ENCODE results near the gene COL25A1. TPM values are rescaled to one million over a fixed set of nuclear protein-coding genes. Genes with fewer than 3 reads are reported as not detected.
"Not testable (repeated sequence)": the region's sequence is repeated elsewhere in the genome, so short reads cannot be mapped to it uniquely, and the experiment has no call there.

Gene COL25A1
- total RNA-seq, 2 experiments from 2014 or later: not detected

GRCh38 chr4:108889696-108890483 lies 412.6 kb downstream of the COL25A1 start:
- peaks cover 3% of the 10 kb centered on the region for H3K27me3 Mint-ChIP-seq (ENCODE audit: low read depth)
- no peak overlapping the region for H3K27ac Mint-ChIP-seq
- ATAC-seq (no peak), DNase-seq (no peak)
- H3K4me3 Mint-ChIP-seq: no peak overlapping the region
- H3K4me1 Mint-ChIP-seq (ENCODE audit: low read depth): peaks cover 2% of the 10 kb centered on the region
- ChIA-PET CTCF (interaction anchor here (0.8 to 2.0 kb wide), 3 partner anchors 9 to 56 kb away, joined by 3 to 5 read pairs (median 3); no protein-coding TSS in a partner anchor), POLR2A (no interaction called here)
- no peaks in the 10 kb centered on the region for H3K9me3 Mint-ChIP-seq (ENCODE audit: insufficient read depth)
- no peaks in the 10 kb centered on the region for H3K36me3 Mint-ChIP-seq (ENCODE audit: low read depth)

GRCh38 chr4:108888769-108889168 lies 413.7 kb downstream of the COL25A1 start:
- DNase-seq (no peak), ATAC-seq (no peak)
- Mint-ChIP-seq H3K27me3 (ENCODE audit: low read depth) (peaks cover 3% of the 10 kb centered on the region), H3K4me1 (ENCODE audit: low read depth) (peaks cover 4% of the 10 kb centered on the region), H3K9me3 (ENCODE audit: insufficient read depth) (no peaks in the 10 kb centered on the region), H3K27ac (no peak overlapping the region), H3K4me3 (no peak overlapping the region), H3K36me3 (ENCODE audit: low read depth) (no peaks in the 10 kb centered on the region)
- ChIA-PET CTCF (no interaction called here), POLR2A (no interaction called here)

GRCh38 chr4:108887034-108887433 lies 415.4 kb downstream of the COL25A1 start:
- POLR2A ChIA-PET: no interaction called here
- no peaks in the 10 kb centered on the region for H3K27me3 Mint-ChIP-seq (ENCODE audit: low read depth)
- H3K4me1 Mint-ChIP-seq (ENCODE audit: low read depth): peaks cover 4% of the 10 kb centered on the region
- no peak overlapping the region for H3K4me3 Mint-ChIP-seq
- no peaks in the 10 kb centered on the region for H3K36me3 Mint-ChIP-seq (ENCODE audit: low read depth)
- no peak for DNase-seq
- H3K27ac Mint-ChIP-seq: no peak overlapping the region
- CTCF ChIA-PET: no interaction called here
- ATAC-seq: no peak
- no peaks in the 10 kb centered on the region for H3K9me3 Mint-ChIP-seq (ENCODE audit: insufficient read depth)

GRCh38 chr4:108885211-108885610 lies 417.2 kb downstream of the COL25A1 start:
- DNase-seq: no peak
- peaks cover 4% of the 10 kb centered on the region for H3K4me1 Mint-ChIP-seq (ENCODE audit: low read depth)
- POLR2A ChIA-PET: no interaction called here
- no peaks in the 10 kb centered on the region for H3K36me3 Mint-ChIP-seq (ENCODE audit: low read depth)
- CTCF ChIA-PET: interaction anchor here (0.6 kb wide), 1 partner anchor 521 kb away, joined by 3 read pairs; no protein-coding TSS in a partner anchor
- H3K27ac Mint-ChIP-seq: no peak overlapping the region
- H3K27me3 Mint-ChIP-seq (ENCODE audit: low read depth): no peaks in the 10 kb centered on the region
- no peaks in the 10 kb centered on the region for H3K9me3 Mint-ChIP-seq (ENCODE audit: insufficient read depth)
- ATAC-seq: no peak
- no peak overlapping the region for H3K4me3 Mint-ChIP-seq

GRCh38 chr4:108884596-108884995 lies 417.9 kb downstream of the COL25A1 start:
- Mint-ChIP-seq H3K4me1 (ENCODE audit: low read depth) (peaks cover 4% of the 10 kb centered on the region), H3K27me3 (ENCODE audit: low read depth) (no peaks in the 10 kb centered on the region), H3K27ac (no peak overlapping the region), H3K4me3 (no peak overlapping the region), H3K9me3 (ENCODE audit: insufficient read depth) (no peaks in the 10 kb centered on the region), H3K36me3 (ENCODE audit: low read depth) (no peaks in the 10 kb centered on the region)
- ATAC-seq (no peak), DNase-seq (no peak)
- POLR2A ChIA-PET: no interaction called here
- CTCF ChIA-PET: no interaction called here

GRCh38 chr4:108881986-108882385 lies 420.5 kb downstream of the COL25A1 start:
- H3K4me1 Mint-ChIP-seq (ENCODE audit: low read depth): peaks cover 4% of the 10 kb centered on the region
- no peak overlapping the region for H3K4me3 Mint-ChIP-seq
- ChIA-PET CTCF (interaction anchor here (1.6 kb wide), 1 partner anchor 8 kb away, joined by 5 read pairs; no protein-coding TSS in a partner anchor), POLR2A (no interaction called here)
- ATAC-seq (no peak), DNase-seq (no peak)
- no peak overlapping the region for H3K27ac Mint-ChIP-seq
- H3K27me3 Mint-ChIP-seq (ENCODE audit: low read depth): peaks cover 3% of the 10 kb centered on the region
- no peaks in the 10 kb centered on the region for H3K9me3 Mint-ChIP-seq (ENCODE audit: insufficient read depth)
- no peaks in the 10 kb centered on the region for H3K36me3 Mint-ChIP-seq (ENCODE audit: low read depth)

GRCh38 chr4:108881190-108881589 lies 421.3 kb downstream of the COL25A1 start:
- ChIA-PET CTCF (interaction anchor here (1.6 kb wide), 1 partner anchor 9 kb away, joined by 5 read pairs; no protein-coding TSS in a partner anchor), POLR2A (no interaction called here)
- no peaks in the 10 kb centered on the region for H3K9me3 Mint-ChIP-seq (ENCODE audit: insufficient read depth)
- peaks cover 5% of the 10 kb centered on the region for H3K27me3 Mint-ChIP-seq (ENCODE audit: low read depth)
- DNase-seq (no peak), ATAC-seq (no peak)
- no peaks in the 10 kb centered on the region for H3K36me3 Mint-ChIP-seq (ENCODE audit: low read depth)
- H3K27ac Mint-ChIP-seq: no peak overlapping the region
- H3K4me1 Mint-ChIP-seq (ENCODE audit: low read depth): peaks cover 4% of the 10 kb centered on the region
- H3K4me3 Mint-ChIP-seq: no peak overlapping the region

GRCh38 chr4:108878806-108879205 lies 423.7 kb downstream of the COL25A1 start:
- ATAC-seq: no peak
- Mint-ChIP-seq H3K27me3 (ENCODE audit: low read depth) (peaks cover 18% of the 10 kb centered on the region), H3K4me3 (no peak overlapping the region), H3K27ac (no peak overlapping the region), H3K36me3 (ENCODE audit: low read depth) (no peaks in the 10 kb centered on the region), H3K4me1 (ENCODE audit: low read depth) (no peaks in the 10 kb centered on the region), H3K9me3 (ENCODE audit: insufficient read depth) (no peaks in the 10 kb centered on the region)
- no peak for DNase-seq
- CTCF ChIA-PET: no interaction called here
- POLR2A ChIA-PET: no interaction called here

GRCh38 chr4:108877821-108878220 lies 424.6 kb downstream of the COL25A1 start:
- Mint-ChIP-seq H3K27ac (no peak overlapping the region), H3K36me3 (ENCODE audit: low read depth) (no peaks in the 10 kb centered on the region), H3K4me1 (ENCODE audit: low read depth) (no peaks in the 10 kb centered on the region), H3K9me3 (ENCODE audit: insufficient read depth) (no peaks in the 10 kb centered on the region), H3K4me3 (no peak overlapping the region), H3K27me3 (ENCODE audit: low read depth) (peaks cover 18% of the 10 kb centered on the region)
- POLR2A ChIA-PET: no interaction called here
- DNase-seq (no peak), ATAC-seq (no peak)
- CTCF ChIA-PET: no interaction called here

- no peaks in the 10 kb centered on the region for H3K36me3 Mint-ChIP-seq (ENCODE audit: low read depth)
- H3K9me3 Mint-ChIP-seq (ENCODE audit: insufficient read depth): no peaks in the 10 kb centered on the region
- POLR2A ChIA-PET: no interaction called here
- peaks cover 18% of the 10 kb centered on the region for H3K27me3 Mint-ChIP-seq (ENCODE audit: low read depth)
- H3K27ac Mint-ChIP-seq: no peak overlapping the region
- CTCF ChIA-PET: no interaction called here
- DNase-seq (no peak), ATAC-seq (no peak)
- H3K4me1 Mint-ChIP-seq (ENCODE audit: low read depth): no peaks in the 10 kb centered on the region
- no peak overlapping the region for H3K4me3 Mint-ChIP-seq
These were observed 427.7 kb downstream of the COL25A1 start for GRCh38 chr4:108874806-108875205.

- H3K36me3 Mint-ChIP-seq (ENCODE audit: low read depth); H3K27me3 Mint-ChIP-seq (ENCODE audit: low read depth); H3K4me1 Mint-ChIP-seq (ENCODE audit: low read depth); DNase-seq; H3K4me3 Mint-ChIP-seq; H3K9me3 Mint-ChIP-seq (ENCODE audit: insufficient read depth); POLR2A ChIA-PET; H3K27ac Mint-ChIP-seq; CTCF ChIA-PET; ATAC-seq: not testable (repeated sequence)
These were observed 432.5 kb downstream of the COL25A1 start for GRCh38 chr4:108869970-108870369.

GRCh38 chr4:108868606-108869227 lies 433.7 kb downstream of the COL25A1 start:
- no peaks in the 10 kb centered on the region for H3K4me1 Mint-ChIP-seq (ENCODE audit: low read depth)
- CTCF ChIA-PET: no interaction called here
- H3K36me3 Mint-ChIP-seq (ENCODE audit: low read depth): no peaks in the 10 kb centered on the region
- no peak for DNase-seq
- POLR2A ChIA-PET: no interaction called here
- ATAC-seq: no peak
- H3K9me3 Mint-ChIP-seq (ENCODE audit: insufficient read depth): no peaks in the 10 kb centered on the region
- H3K4me3 Mint-ChIP-seq: no peak overlapping the region
- H3K27ac Mint-ChIP-seq: no peak overlapping the region
- no peaks in the 10 kb centered on the region for H3K27me3 Mint-ChIP-seq (ENCODE audit: low read depth)

Measured in activated CD8-positive, alpha-beta T cell treated with anti-CD3 and anti-CD28 coated beads, Interleukin-2, amount 10 ng/mL, durations not matched to agents 7 days and 5 days (primary cell).